HCT116 (cell line): ENCODE measurements around the gene SLC6A13. TPM values are rescaled to one million over a fixed set of nuclear protein-coding genes. Genes with fewer than 3 reads are reported as not detected.

Experiments used
- ATAC-seq: fragments of 200-7000 bp; cut with Tn5 transposase; 2 replicates; pipeline ENCODE4 v1.9.1; 2020; ENCODE audit warnings: mild to moderate bottlenecking, moderate library complexity
- BruUV-seq: library from RNA; stranded (reverse); fragments of 400-500 nt; replicated peaks from 2 replicates; lab custom pipeline; 2021; lab: Mats Ljungman, UMichigan
- CTCF ChIA-PET: fragments of 300-600 bp; sonication (Branson Sonifier 250); formaldehyde crosslinking; loops from one replicate; lab custom pipeline; 2021; ENCODE audit warnings: antibody characterized with exemption; lab: Charles Lee
- POLR2A ChIA-PET: fragments of 300-600, 350-600 bp; sonication (Branson Sonifier 250); formaldehyde crosslinking; loops from one replicate; lab custom pipeline; 2021; ENCODE audit warnings: antibody characterized with exemption; lab: Charles Lee
- RAD21 ChIA-PET, 2 experiments: fragments of 300-600 bp; sonication (Branson Sonifier 250); formaldehyde crosslinking; loops; one replicate each; lab custom pipeline; 2023; ENCODE audit warnings: low total read pairs in 2 of 2; ENCODE audit not compliant: uncharacterized antibody in 2 of 2, unreplicated experiment in 2 of 2, low non-redundant PET in 1 of 2; lab: Charles Lee
- DNase-seq: peaks from one replicate; pipeline ENCODE4 v3.0.0-alpha.2; 2010; ENCODE audit warnings: low read depth, low spot score
- H2AFZ ChIP-seq: fragments of 200-600 bp; shearing (Covaris generic), sonication (generic); 2 replicates; pipeline ENCODE4 v1.6.1; 2017; ENCODE audit warnings: low read depth, mixed run types, mixed read lengths, antibody characterized with exemption, low read length; ENCODE audit not compliant: poor library complexity, severe bottlenecking
- H3K27ac ChIP-seq: 2 replicates; pipeline ENCODE4 v1.5.1; 2012; ENCODE audit warnings: low read depth, low read length
- H3K27me3 ChIP-seq: fragments of 200-600 bp; sonication (generic); 2 replicates; pipeline ENCODE4 v1.6.1; 2016; ENCODE audit warnings: mixed run types, low read length, mixed read lengths; ENCODE audit not compliant: insufficient read depth
- H3K36me3 ChIP-seq, 2 experiments: fragments of 200-500 bp in 1 of 2; fragments of 200-600 bp in 1 of 2; sonication (Bioruptor generic) in 1 of 2; sonication (generic) in 1 of 2; 2 replicates each; pipeline versions ENCODE4 v1.5.1 to v1.6.1; 2014 to 2016; ENCODE audit warnings: low read length in 2 of 2, inconsistent platforms in 1 of 2, mixed read lengths in 1 of 2, mixed run types in 1 of 2; ENCODE audit not compliant: insufficient read depth in 2 of 2, control insufficient read depth in 1 of 2
- H3K4me1 ChIP-seq, 2 experiments: fragments of 200-600 bp in 1 of 2; sonication (generic) in 1 of 2; 2 replicates each; pipeline versions ENCODE4 v1.5.1 to v1.6.1; 2012 to 2017; ENCODE audit warnings: low read length in 2 of 2, inconsistent platforms in 1 of 2, mild to moderate bottlenecking in 1 of 2, mixed read lengths in 1 of 2, mixed run types in 1 of 2, moderate library complexity in 1 of 2; ENCODE audit not compliant: insufficient read depth in 2 of 2, control insufficient read depth in 1 of 2
- H3K4me2 ChIP-seq: fragments of 200-600 bp; sonication (generic); 2 replicates; pipeline ENCODE4 v1.6.1; 2017; ENCODE audit warnings: mixed run types, low read length, mixed read lengths
- H3K4me3 ChIP-seq, 2 experiments: fragments of 200-600 bp in 1 of 2; sonication (generic) in 1 of 2; replicated peaks in 1 of 2; 2 replicates each; pipeline ENCODE4 v1.5.1; 2011 to 2016; ENCODE audit warnings: low read length in 2 of 2, control low read depth in 1 of 2, low read depth in 1 of 2, mild to moderate bottlenecking in 1 of 2, mixed read lengths in 1 of 2, mixed run types in 1 of 2
- H3K79me2 ChIP-seq: fragments of 200-600 bp; sonication (generic); 2 replicates; pipeline ENCODE4 v1.6.1; 2017; ENCODE audit warnings: mild to moderate bottlenecking, mixed run types, low read length, moderate library complexity, mixed read lengths; ENCODE audit not compliant: insufficient read depth
- H3K9ac ChIP-seq: fragments of 200-600 bp; sonication (generic); 2 replicates; pipeline ENCODE4 v1.6.1; 2016; ENCODE audit warnings: low read length, mixed read lengths
- H3K9me2 ChIP-seq: fragments of 200-600 bp; sonication (generic), shearing (Covaris generic); 2 replicates; pipeline ENCODE4 v1.6.1; 2017; ENCODE audit warnings: mixed run types, mild to moderate bottlenecking, moderate library complexity; ENCODE audit not compliant: insufficient read depth
- H3K9me3 ChIP-seq, 2 experiments: fragments of 200-500 bp in 1 of 2; fragments of 200-600 bp in 1 of 2; sonication (Bioruptor generic) in 1 of 2; sonication (generic) in 1 of 2; 2 replicates each; pipeline ENCODE4 v1.6.1; 2014 to 2017; ENCODE audit warnings: low read length in 2 of 2, mixed read lengths in 2 of 2, inconsistent platforms in 1 of 2, low read depth in 1 of 2, mild to moderate bottlenecking in 1 of 2, mixed run types in 1 of 2, moderate library complexity in 1 of 2; ENCODE audit not compliant: control insufficient read depth in 1 of 2, insufficient read depth in 1 of 2
- H4K20me1 ChIP-seq: fragments of 200-600 bp; sonication (generic), shearing (Covaris generic); 2 replicates; pipeline ENCODE4 v1.6.1; 2017; ENCODE audit warnings: mixed run types, mild to moderate bottlenecking, moderate library complexity; ENCODE audit not compliant: insufficient read depth
- CBX3 ChIP-seq: IDR thresholded peaks from 2 replicates; pipeline ENCODE4 v1.6.1; 2012; ENCODE audit warnings: low read depth
- CEBPB ChIP-seq: IDR thresholded peaks from 2 replicates; pipeline ENCODE4 v1.6.1; 2012; ENCODE audit warnings: low read depth
- EZH2 ChIP-seq: fragments of 200-600 bp; sonication (generic); IDR thresholded peaks from 2 replicates; pipeline ENCODE4 v1.6.1; 2017; ENCODE audit warnings: antibody characterized with exemption, mixed run types
- EZH2phosphoT487 ChIP-seq: fragments of 200-600 bp; IDR thresholded peaks from 2 replicates; pipeline ENCODE4 v1.6.1; 2018; ENCODE audit warnings: antibody characterized with exemption, borderline replicate concordance
- FOSL1 ChIP-seq: IDR thresholded peaks from 2 replicates; pipeline ENCODE4 v1.6.1; 2012; ENCODE audit warnings: low read depth
- JUND ChIP-seq: IDR thresholded peaks from 2 replicates; pipeline ENCODE4 v1.6.1; 2012
- POLR2AphosphoS5 ChIP-seq: IDR thresholded peaks from 2 replicates; pipeline ENCODE4 v1.6.1; 2011; ENCODE audit warnings: mild to moderate bottlenecking, low read depth, low read length, moderate library complexity
- TCF7L2 ChIP-seq: IDR thresholded peaks from 2 replicates; pipeline ENCODE4 v1.7.0; 2011; ENCODE audit warnings: borderline replicate concordance, inconsistent platforms; ENCODE audit not compliant: insufficient read depth, insufficient read length; ENCODE audit errors: extremely low read depth
- YY1 ChIP-seq: IDR thresholded peaks from 2 replicates; pipeline ENCODE4 v1.6.1; 2011; ENCODE audit warnings: low read length, low read depth, moderate library complexity, mild to moderate bottlenecking; ENCODE audit not compliant: insufficient replicate concordance; ENCODE audit errors: extremely low read depth
- ZNF274 ChIP-seq: fragments of 200-500 bp; sonication (Bioruptor generic); IDR thresholded peaks from 2 replicates; pipeline ENCODE4 v1.6.1; 2014; ENCODE audit warnings: mild to moderate bottlenecking, low read depth, low read length, inconsistent platforms
- intact Hi-C: fragments of 100-400 bp; cut with micrococcal nuclease; formaldehyde crosslinking; loops from 2 replicates; pipeline ENCODE4 v1.10.0; 2022
- total RNA-seq: library from RNA; stranded (reverse); gene quantifications from one replicate; pipeline ENCODE4 v1.2.1, GENCODE V29; 2021; ENCODE audit not compliant: unreplicated experiment
- TF ChIP-seq, protein P1 (sequence below): IDR thresholded peaks from 2 replicates; pipeline ENCODE4 v1.6.1; 2012
- TF ChIP-seq, protein P2 (sequence below): IDR thresholded peaks from 2 replicates; pipeline ENCODE4 v1.6.1; 2012
- TF ChIP-seq, protein P3 (sequence below): IDR thresholded peaks from 2 replicates; pipeline ENCODE4 v1.6.1; 2011; ENCODE audit warnings: mild to moderate bottlenecking, low read length, moderate library complexity; ENCODE audit not compliant: insufficient replicate concordance; ENCODE audit errors: extremely low read depth

The SLC6A13 gene
- total RNA-seq, 1 experiment from 2014 or later = 0.39 TPM

DNA sequence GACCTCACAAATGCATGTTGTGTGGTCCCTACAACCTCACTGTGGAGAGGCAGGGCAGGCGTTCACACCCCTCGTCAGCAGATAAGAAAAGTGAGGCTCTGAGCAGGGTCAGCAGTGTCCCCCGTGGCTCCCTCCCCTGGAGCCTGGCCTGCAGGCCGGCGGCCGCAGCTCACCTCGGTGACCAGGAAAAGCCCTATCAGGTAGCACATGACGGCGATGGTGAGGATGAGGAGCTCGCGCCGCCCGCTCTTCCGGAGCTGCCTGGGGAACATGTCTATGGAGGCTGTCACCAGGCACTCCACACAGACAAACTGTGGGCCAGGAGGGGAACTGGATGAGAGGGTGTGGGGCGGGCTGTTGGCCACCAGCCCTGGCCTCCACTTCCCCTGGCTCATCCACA is 66.7 kb downstream of the SLC6A13 start:
- POLR2A ChIA-PET = no interaction called here
- TF ChIP-seq, protein P1, sequence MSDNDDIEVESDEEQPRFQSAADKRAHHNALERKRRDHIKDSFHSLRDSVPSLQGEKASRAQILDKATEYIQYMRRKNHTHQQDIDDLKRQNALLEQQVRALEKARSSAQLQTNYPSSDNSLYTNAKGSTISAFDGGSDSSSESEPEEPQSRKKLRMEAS = no peak
- TF ChIP-seq JUND (no peak), YY1 (no peak), EZH2phosphoT487 (no peak), POLR2AphosphoS5 (no peak), FOSL1 (no peak)
- TF ChIP-seq, all 23 proteins: peak for 0
- Histone ChIP-seq H3K9ac (no peak overlapping the region), H3K79me2 (no peaks in the 10 kb centered on the region), H3K9me3 (no peaks in the 10 kb centered on the region), H3K4me3 (no peak overlapping the region), H3K27me3 (0 out of 2 replicates have a peak, but pooled peaks cover 6% of the 10 kb centered on the region), H4K20me1 (no peaks in the 10 kb centered on the region), H3K4me1 (no peaks in the 10 kb centered on the region), H3K4me2 (no peak overlapping the region), H2AFZ (no peak overlapping the region), H3K9me2 (no peaks in the 10 kb centered on the region), H3K27ac (no peak overlapping the region), H3K36me3 (no peaks in the 10 kb centered on the region)
- no TSS peak for BruUV-seq
- CTCF ChIA-PET = no interaction called here
- ATAC-seq = no peak
- intact Hi-C loops = no loop called here
- DNase-seq = no peak
- RAD21 ChIA-PET = no interaction called here

DNA sequence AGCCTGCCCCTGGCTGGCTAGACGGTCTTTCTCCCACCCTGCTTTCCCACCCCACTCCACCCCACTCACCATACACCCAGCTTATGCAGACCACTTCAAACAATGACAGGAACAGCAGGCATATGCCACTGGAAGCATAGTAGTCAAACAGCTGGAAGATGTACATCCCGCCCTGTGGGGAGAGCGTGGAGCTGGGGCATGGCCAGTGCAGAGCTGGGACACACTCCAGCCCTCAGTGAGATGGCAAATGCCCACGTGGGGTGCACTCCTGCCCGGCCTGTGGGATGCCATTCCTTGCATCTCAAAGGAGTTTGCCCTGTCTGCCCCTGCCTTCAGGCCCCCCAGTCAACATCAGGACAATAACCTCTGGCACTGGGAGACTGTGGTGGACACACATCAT is 67.5 kb downstream of the SLC6A13 start:
- no peaks in the 10 kb centered on the region for H3K9me3 ChIP-seq

More for the DNA sequence above, 67.5 kb downstream of the SLC6A13 start:
- ATAC-seq (no peak), DNase-seq (no peak)
- Histone ChIP-seq H2AFZ (no peak overlapping the region), H3K9me2 (no peaks in the 10 kb centered on the region), H3K36me3 (no peaks in the 10 kb centered on the region), H3K79me2 (no peaks in the 10 kb centered on the region), H3K4me3 (no peak overlapping the region), H4K20me1 (no peaks in the 10 kb centered on the region), H3K9ac (no peak overlapping the region), H3K4me2 (no peak overlapping the region), H3K27me3 (0 out of 2 replicates have a peak, but pooled peaks cover 6% of the 10 kb centered on the region), H3K4me1 (no peaks in the 10 kb centered on the region), H3K27ac (no peak overlapping the region)
- no TSS peak for BruUV-seq
- TF ChIP-seq TCF7L2 (no peak), EZH2 (no peak), CBX3 (no peak), POLR2AphosphoS5 (no peak), FOSL1 (no peak), ZNF274 (no peak), EZH2phosphoT487 (no peak), CEBPB (no peak)
- TF ChIP-seq, protein P1 = no peak
- TF ChIP-seq, protein P2, sequence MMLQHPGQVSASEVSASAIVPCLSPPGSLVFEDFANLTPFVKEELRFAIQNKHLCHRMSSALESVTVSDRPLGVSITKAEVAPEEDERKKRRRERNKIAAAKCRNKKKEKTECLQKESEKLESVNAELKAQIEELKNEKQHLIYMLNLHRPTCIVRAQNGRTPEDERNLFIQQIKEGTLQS = no peak
- TF ChIP-seq, protein P3, sequence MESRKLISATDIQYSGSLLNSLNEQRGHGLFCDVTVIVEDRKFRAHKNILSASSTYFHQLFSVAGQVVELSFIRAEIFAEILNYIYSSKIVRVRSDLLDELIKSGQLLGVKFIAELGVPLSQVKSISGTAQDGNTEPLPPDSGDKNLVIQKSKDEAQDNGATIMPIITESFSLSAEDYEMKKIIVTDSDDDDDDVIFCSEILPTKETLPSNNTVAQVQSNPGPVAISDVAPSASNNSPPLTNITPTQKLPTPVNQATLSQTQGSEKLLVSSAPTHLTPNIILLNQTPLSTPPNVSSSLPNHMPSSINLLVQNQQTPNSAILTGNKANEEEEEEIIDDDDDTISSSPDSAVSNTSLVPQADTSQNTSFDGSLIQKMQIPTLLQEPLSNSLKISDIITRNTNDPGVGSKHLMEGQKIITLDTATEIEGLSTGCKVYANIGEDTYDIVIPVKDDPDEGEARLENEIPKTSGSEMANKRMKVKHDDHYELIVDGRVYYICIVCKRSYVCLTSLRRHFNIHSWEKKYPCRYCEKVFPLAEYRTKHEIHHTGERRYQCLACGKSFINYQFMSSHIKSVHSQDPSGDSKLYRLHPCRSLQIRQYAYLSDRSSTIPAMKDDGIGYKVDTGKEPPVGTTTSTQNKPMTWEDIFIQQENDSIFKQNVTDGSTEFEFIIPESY = no peak
- POLR2A ChIA-PET = no interaction called here
- CTCF ChIA-PET = no interaction called here
- RAD21 ChIA-PET = no interaction called here
- intact Hi-C loops = no loop called here
